Upper lobe of left lung (tissue), 4 donors: ENCODE results near the gene MYRF.

Experiments
- CTCF ChIP-seq, 6 experiments: fragments of 450-650 bp in 4 of 6; fragments of 200-600 bp in 2 of 6; sonication (generic) in 2 of 6; IDR thresholded peaks; one replicate each; pipeline ENCODE4 v1.5.1; 2016 to 2019; ENCODE audit warnings: antibody characterized with exemption in 6 of 6
- EP300 ChIP-seq, 4 donors: sonication (generic); formaldehyde crosslinking; IDR thresholded peaks; one replicate each; pipeline ENCODE4 v1.5.1; 2017; ENCODE audit warnings: antibody characterized with exemption in 4 of 4, control low read depth in 2 of 4
- POLR2A ChIP-seq, 4 donors: fragments of 450-650 bp; IDR thresholded peaks; one replicate each; pipeline ENCODE4 v1.5.1; 2016 to 2017; ENCODE audit warnings: antibody characterized with exemption in 4 of 4, mild to moderate bottlenecking in 2 of 4
- POLR2AphosphoS5 ChIP-seq, 2 donors: sonication (generic); formaldehyde crosslinking; IDR thresholded peaks; one replicate each; pipeline ENCODE4 v1.5.1; 2017; ENCODE audit warnings: antibody characterized with exemption in 2 of 2

DNA sequence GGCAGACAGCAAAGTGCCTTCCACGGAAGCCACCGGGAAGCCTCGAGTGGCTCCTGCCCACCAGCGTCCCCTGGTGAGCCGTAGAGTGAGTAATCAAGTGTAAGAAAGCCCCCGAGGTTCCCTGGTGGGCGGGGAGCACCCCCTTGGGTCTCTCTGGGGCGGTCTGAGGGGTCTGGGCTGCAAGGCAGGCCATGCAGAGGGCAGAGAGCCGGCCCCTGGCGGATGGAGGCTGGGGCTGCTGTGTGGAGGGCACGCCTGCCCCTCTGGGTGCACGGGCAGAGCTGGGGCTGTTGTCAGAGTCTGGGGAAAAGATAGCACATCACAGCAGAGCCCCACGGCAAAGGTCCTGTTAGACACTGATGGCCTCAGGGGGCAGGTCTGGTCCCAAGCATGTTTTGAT lies 25.7 kb upstream of the MYRF start:
- TF ChIP-seq CTCF (IDR thresholded peaks at IDR 0.05): no peak
- no peak for TF ChIP-seq EP300 (IDR thresholded peaks at IDR 0.05)
- TF ChIP-seq POLR2A (IDR thresholded peaks at IDR 0.05): no peak
- TF ChIP-seq POLR2AphosphoS5 (IDR thresholded peaks at IDR 0.05): no peak
